ENCODE results near the gene COL10A1.

DNA sequence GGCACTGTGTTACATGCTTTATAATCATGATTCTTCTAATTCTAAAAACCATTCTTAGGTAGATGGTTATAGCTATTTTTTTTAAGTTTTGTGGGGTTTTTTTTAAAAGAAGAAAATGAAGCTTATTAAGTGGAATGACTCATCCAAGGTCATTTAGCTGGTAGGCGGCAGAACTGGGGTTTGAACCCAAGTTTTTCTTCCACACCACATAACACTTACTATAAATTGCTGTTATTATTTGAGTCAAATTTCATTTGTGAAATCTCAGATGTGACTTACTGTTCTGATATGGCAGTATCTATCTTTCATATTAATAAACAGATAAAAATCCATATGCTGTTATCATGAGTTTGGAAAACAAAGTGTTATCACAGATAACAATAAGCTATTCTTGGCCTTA lies 10.4 kb upstream of the COL10A1 start:
- TF ChIP-seq POLR2AphosphoS5 (IDR thresholded peaks at IDR 0.05) (no peak), POLR2A (IDR thresholded peaks at IDR 0.05) (no peak), EP300 (IDR thresholded peaks at IDR 0.05) (no peak)
- TF ChIP-seq, protein P1, sequence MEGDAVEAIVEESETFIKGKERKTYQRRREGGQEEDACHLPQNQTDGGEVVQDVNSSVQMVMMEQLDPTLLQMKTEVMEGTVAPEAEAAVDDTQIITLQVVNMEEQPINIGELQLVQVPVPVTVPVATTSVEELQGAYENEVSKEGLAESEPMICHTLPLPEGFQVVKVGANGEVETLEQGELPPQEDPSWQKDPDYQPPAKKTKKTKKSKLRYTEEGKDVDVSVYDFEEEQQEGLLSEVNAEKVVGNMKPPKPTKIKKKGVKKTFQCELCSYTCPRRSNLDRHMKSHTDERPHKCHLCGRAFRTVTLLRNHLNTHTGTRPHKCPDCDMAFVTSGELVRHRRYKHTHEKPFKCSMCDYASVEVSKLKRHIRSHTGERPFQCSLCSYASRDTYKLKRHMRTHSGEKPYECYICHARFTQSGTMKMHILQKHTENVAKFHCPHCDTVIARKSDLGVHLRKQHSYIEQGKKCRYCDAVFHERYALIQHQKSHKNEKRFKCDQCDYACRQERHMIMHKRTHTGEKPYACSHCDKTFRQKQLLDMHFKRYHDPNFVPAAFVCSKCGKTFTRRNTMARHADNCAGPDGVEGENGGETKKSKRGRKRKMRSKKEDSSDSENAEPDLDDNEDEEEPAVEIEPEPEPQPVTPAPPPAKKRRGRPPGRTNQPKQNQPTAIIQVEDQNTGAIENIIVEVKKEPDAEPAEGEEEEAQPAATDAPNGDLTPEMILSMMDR (IDR thresholded peaks at IDR 0.05), result no peak

All from gastroesophageal sphincter (tissue), 3 donors.